ENCODE data around the gene PKD1.
A peak's percentile ranks its signal among the peaks of the same experiment; 100 is the strongest.

PKD1 gene

GRCh38 chr16:2157480-2158261 is 22.0 kb upstream of the PKD1 start:
- Histone ChIP-seq H3K4me1 (ENCODE audit: control insufficient read depth, insufficient read depth, low read length, unreplicated experiment) (peaks cover 48% of the 10 kb centered on the region), H3K79me2 (ENCODE audit: control insufficient read depth, insufficient read depth, low read length, unreplicated experiment) (peaks cover 82% of the 10 kb centered on the region), H3K27me3 (ENCODE audit: insufficient read depth, low read length) (no peaks in the 10 kb centered on the region), H3K36me3 (ENCODE audit: insufficient read depth, low read length) (peaks cover 22% of the 10 kb centered on the region), H3K4me3 (ENCODE audit: low read depth, low read length) (peak overlapping the region; percentile 98), H3K27ac (ENCODE audit: low read depth, low read length) (peak overlapping the region; percentile 95), H2AFZ (ENCODE audit: low read length, unreplicated experiment) (no peak overlapping the region)

- no peaks in the 10 kb centered on the region for H3K27me3 ChIP-seq (ENCODE audit: insufficient read depth, low read length)
- H3K27ac ChIP-seq (ENCODE audit: low read depth, low read length): peak overlapping the region; percentile 95
Measured at GRCh38 chr16:2156849-2157224, 21.1 kb upstream of the PKD1 start.

GRCh38 chr16:2155977-2156848 is 20.5 kb upstream of the PKD1 start:
- Histone ChIP-seq H3K27ac (ENCODE audit: low read depth, low read length) (peak overlapping the region; percentile 95), H3K36me3 (ENCODE audit: insufficient read depth, low read length) (peaks cover 28% of the 10 kb centered on the region), H3K79me2 (ENCODE audit: control insufficient read depth, insufficient read depth, low read length, unreplicated experiment) (peaks cover 81% of the 10 kb centered on the region), H3K27me3 (ENCODE audit: insufficient read depth, low read length) (no peaks in the 10 kb centered on the region), H3K4me3 (ENCODE audit: low read depth, low read length) (peak overlapping the region; percentile 98), H3K4me1 (ENCODE audit: control insufficient read depth, insufficient read depth, low read length, unreplicated experiment) (peaks cover 51% of the 10 kb centered on the region), H2AFZ (ENCODE audit: low read length, unreplicated experiment) (no peak overlapping the region)

More at GRCh38 chr16:2156849-2157224, 21.1 kb upstream of the PKD1 start:
- H3K79me2 ChIP-seq (ENCODE audit: control insufficient read depth, insufficient read depth, low read length, unreplicated experiment): peaks cover 82% of the 10 kb centered on the region
- peaks cover 23% of the 10 kb centered on the region for H3K36me3 ChIP-seq (ENCODE audit: insufficient read depth, low read length)
- peaks cover 51% of the 10 kb centered on the region for H3K4me1 ChIP-seq (ENCODE audit: control insufficient read depth, insufficient read depth, low read length, unreplicated experiment)
- peak overlapping the region; percentile 98 for H3K4me3 ChIP-seq (ENCODE audit: low read depth, low read length)
- H2AFZ ChIP-seq (ENCODE audit: low read length, unreplicated experiment): no peak overlapping the region

- H3K36me3 ChIP-seq (ENCODE audit: insufficient read depth, low read length): peaks cover 30% of the 10 kb centered on the region
- peak within 1 kb of the TSS; percentile 95 for H3K27ac ChIP-seq (ENCODE audit: low read depth, low read length)
- peak within 1 kb of the TSS; percentile 98 for H3K4me3 ChIP-seq (ENCODE audit: low read depth, low read length)
- no peak within 1 kb of the TSS for H2AFZ ChIP-seq (ENCODE audit: low read length, unreplicated experiment)
- H3K4me1 ChIP-seq (ENCODE audit: control insufficient read depth, insufficient read depth, low read length, unreplicated experiment): peaks cover 55% of the 10 kb centered on the region
- no peaks in the 10 kb centered on the region for H3K27me3 ChIP-seq (ENCODE audit: insufficient read depth, low read length)
- peaks cover 84% of the 10 kb centered on the region for H3K79me2 ChIP-seq (ENCODE audit: control insufficient read depth, insufficient read depth, low read length, unreplicated experiment)
Measured at GRCh38 chr16:2155091-2155950, 19.6 kb upstream of the PKD1 start, which contains the start of gene TRAF7. TRAF7 (plus strand) TSS chr16:2155782; CDS start chr16:2163921, 8,139 bp downstream.

GRCh38 chr16:2154533-2155090 is 18.9 kb upstream of the PKD1 start:
- Histone ChIP-seq H3K4me1 (ENCODE audit: control insufficient read depth, insufficient read depth, low read length, unreplicated experiment) (peaks cover 52% of the 10 kb centered on the region), H3K79me2 (ENCODE audit: control insufficient read depth, insufficient read depth, low read length, unreplicated experiment) (peaks cover 77% of the 10 kb centered on the region)

GRCh38 chr16:2152695-2153506 is 17.2 kb upstream of the PKD1 start:
- H3K27ac ChIP-seq (ENCODE audit: low read depth, low read length): peak overlapping the region; percentile 61
- H2AFZ ChIP-seq (ENCODE audit: low read length, unreplicated experiment): no peak overlapping the region
- no peaks in the 10 kb centered on the region for H3K27me3 ChIP-seq (ENCODE audit: insufficient read depth, low read length)
- peaks cover 62% of the 10 kb centered on the region for H3K79me2 ChIP-seq (ENCODE audit: control insufficient read depth, insufficient read depth, low read length, unreplicated experiment)
- peak overlapping the region; percentile 98 for H3K4me3 ChIP-seq (ENCODE audit: low read depth, low read length)
- peaks cover 30% of the 10 kb centered on the region for H3K36me3 ChIP-seq (ENCODE audit: insufficient read depth, low read length)
- peaks cover 46% of the 10 kb centered on the region for H3K4me1 ChIP-seq (ENCODE audit: control insufficient read depth, insufficient read depth, low read length, unreplicated experiment)

More at GRCh38 chr16:2154533-2155090, 18.9 kb upstream of the PKD1 start:
- H3K27ac ChIP-seq (ENCODE audit: low read depth, low read length): peak overlapping the region; percentile 61
- peak overlapping the region; percentile 98 for H3K4me3 ChIP-seq (ENCODE audit: low read depth, low read length)
- H3K27me3 ChIP-seq (ENCODE audit: insufficient read depth, low read length): no peaks in the 10 kb centered on the region
- H3K36me3 ChIP-seq (ENCODE audit: insufficient read depth, low read length): peaks cover 30% of the 10 kb centered on the region
- no peak overlapping the region for H2AFZ ChIP-seq (ENCODE audit: low read length, unreplicated experiment)

- Histone ChIP-seq H2AFZ (ENCODE audit: low read length, unreplicated experiment) (no peak overlapping the region), H3K27me3 (ENCODE audit: insufficient read depth, low read length) (no peaks in the 10 kb centered on the region), H3K27ac (ENCODE audit: low read depth, low read length) (0 out of 2 replicates have a peak overlapping the region, but pooled peaks have one; percentile 7), H3K4me1 (ENCODE audit: control insufficient read depth, insufficient read depth, low read length, unreplicated experiment) (peaks cover 33% of the 10 kb centered on the region), H3K36me3 (ENCODE audit: insufficient read depth, low read length) (peaks cover 30% of the 10 kb centered on the region), H3K4me3 (ENCODE audit: low read depth, low read length) (no peak overlapping the region; the same call in 1 of the 2 replicates), H3K79me2 (ENCODE audit: control insufficient read depth, insufficient read depth, low read length, unreplicated experiment) (peaks cover 47% of the 10 kb centered on the region)
Measured at GRCh38 chr16:2151188-2152091, 15.7 kb upstream of the PKD1 start.

GRCh38 chr16:2150418-2151187 is 14.9 kb upstream of the PKD1 start:
- Histone ChIP-seq H3K36me3 (ENCODE audit: insufficient read depth, low read length) (peaks cover 30% of the 10 kb centered on the region), H3K4me3 (ENCODE audit: low read depth, low read length) (no peak overlapping the region; the same call in 1 of the 2 replicates), H3K79me2 (ENCODE audit: control insufficient read depth, insufficient read depth, low read length, unreplicated experiment) (peaks cover 42% of the 10 kb centered on the region), H2AFZ (ENCODE audit: low read length, unreplicated experiment) (no peak overlapping the region), H3K4me1 (ENCODE audit: control insufficient read depth, insufficient read depth, low read length, unreplicated experiment) (peaks cover 33% of the 10 kb centered on the region), H3K27me3 (ENCODE audit: insufficient read depth, low read length) (no peaks in the 10 kb centered on the region), H3K27ac (ENCODE audit: low read depth, low read length) (0 out of 2 replicates have a peak overlapping the region, but pooled peaks have one; percentile 7)
